ENCODE measurements around the gene NAP1L1.

GRCh38 chr12:76022506-76022905 is 62.0 kb downstream of the NAP1L1 start:
- TF ChIP-seq, protein P1, sequence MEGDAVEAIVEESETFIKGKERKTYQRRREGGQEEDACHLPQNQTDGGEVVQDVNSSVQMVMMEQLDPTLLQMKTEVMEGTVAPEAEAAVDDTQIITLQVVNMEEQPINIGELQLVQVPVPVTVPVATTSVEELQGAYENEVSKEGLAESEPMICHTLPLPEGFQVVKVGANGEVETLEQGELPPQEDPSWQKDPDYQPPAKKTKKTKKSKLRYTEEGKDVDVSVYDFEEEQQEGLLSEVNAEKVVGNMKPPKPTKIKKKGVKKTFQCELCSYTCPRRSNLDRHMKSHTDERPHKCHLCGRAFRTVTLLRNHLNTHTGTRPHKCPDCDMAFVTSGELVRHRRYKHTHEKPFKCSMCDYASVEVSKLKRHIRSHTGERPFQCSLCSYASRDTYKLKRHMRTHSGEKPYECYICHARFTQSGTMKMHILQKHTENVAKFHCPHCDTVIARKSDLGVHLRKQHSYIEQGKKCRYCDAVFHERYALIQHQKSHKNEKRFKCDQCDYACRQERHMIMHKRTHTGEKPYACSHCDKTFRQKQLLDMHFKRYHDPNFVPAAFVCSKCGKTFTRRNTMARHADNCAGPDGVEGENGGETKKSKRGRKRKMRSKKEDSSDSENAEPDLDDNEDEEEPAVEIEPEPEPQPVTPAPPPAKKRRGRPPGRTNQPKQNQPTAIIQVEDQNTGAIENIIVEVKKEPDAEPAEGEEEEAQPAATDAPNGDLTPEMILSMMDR (IDR thresholded peaks at IDR 0.05; ENCODE audit: borderline replicate concordance, extremely low read depth, low read length, poor library complexity, severe bottlenecking): no peak
- TF ChIP-seq EZH2 (IDR thresholded peaks at IDR 0.05; ENCODE audit: borderline replicate concordance, low read depth, low read length, severe bottlenecking): no peak
